H9 (cell line): ENCODE data around the gene AGPAT2. TPM values are rescaled to one million over a fixed set of nuclear protein-coding genes. Genes with fewer than 3 reads are reported as not detected.

ENCODE experiments used
- DNase-seq: peaks from one replicate; pipeline ENCODE4 v3.0.0-alpha.2; 2017
- H2AFZ ChIP-seq: one replicate; pipeline ENCODE4 v1.6.1; 2013; ENCODE audit warnings: mild to moderate bottlenecking, low read length, control low read depth, moderate library complexity
- H2AK5ac ChIP-seq: 2 replicates; pipeline ENCODE4 v1.6.1; 2013; ENCODE audit warnings: low read length, control low read depth, mixed read lengths; ENCODE audit not compliant: insufficient read length
- H2BK120ac ChIP-seq: one replicate; pipeline ENCODE4 v1.6.1; 2013; ENCODE audit warnings: low read depth, mild to moderate bottlenecking, low read length, control low read depth, inconsistent platforms; ENCODE audit not compliant: poor library complexity, severe bottlenecking
- H2BK12ac ChIP-seq: 2 replicates; pipeline ENCODE4 v1.6.1; 2013; ENCODE audit warnings: low read length, control low read depth, mixed read lengths, low read depth; ENCODE audit not compliant: insufficient read length
- H2BK15ac ChIP-seq: 2 replicates; pipeline ENCODE4 v1.6.1; 2013; ENCODE audit warnings: low read depth, low read length, control low read depth
- H2BK20ac ChIP-seq: one replicate; pipeline ENCODE4 v1.6.1; 2013; ENCODE audit warnings: low read depth, mild to moderate bottlenecking, low read length, control low read depth, inconsistent platforms; ENCODE audit not compliant: poor library complexity, severe bottlenecking
- H2BK5ac ChIP-seq: 2 replicates; pipeline ENCODE4 v1.6.1; 2013; ENCODE audit warnings: low read length, control low read depth, mixed read lengths; ENCODE audit not compliant: insufficient read length
- H3K14ac ChIP-seq: 2 replicates; pipeline ENCODE4 v1.6.1; 2013; ENCODE audit warnings: low read length, control low read depth; ENCODE audit not compliant: insufficient read depth
- H3K18ac ChIP-seq: 2 replicates; pipeline ENCODE4 v1.6.1; 2013; ENCODE audit warnings: low read depth, mild to moderate bottlenecking, mixed read lengths, low read length, control low read depth; ENCODE audit not compliant: insufficient read length
- H3K23ac ChIP-seq: 2 replicates; pipeline ENCODE4 v1.6.1; 2013; ENCODE audit warnings: low read length, control low read depth, mixed read lengths, low read depth; ENCODE audit not compliant: insufficient read length
- H3K23me2 ChIP-seq: 2 replicates; pipeline ENCODE4 v1.6.1; 2013; ENCODE audit warnings: low read depth, mild to moderate bottlenecking, mixed read lengths, low read length, control low read depth; ENCODE audit not compliant: insufficient read length, poor library complexity, severe bottlenecking
- H3K27ac ChIP-seq: 2 replicates; pipeline ENCODE4 v1.5.1; 2013; ENCODE audit warnings: low read length, control low read depth, mixed read lengths, low read depth; ENCODE audit not compliant: insufficient read length
- H3K27me3 ChIP-seq: 2 replicates; pipeline ENCODE4 v1.6.1; 2013; ENCODE audit warnings: low read length, control low read depth, inconsistent platforms; ENCODE audit not compliant: insufficient read depth
- H3K4ac ChIP-seq: 2 replicates; pipeline ENCODE4 v1.6.1; 2013; ENCODE audit warnings: low read depth, mild to moderate bottlenecking, control low read depth, inconsistent platforms, low read length, moderate library complexity
- H3K4me1 ChIP-seq: 2 replicates; pipeline ENCODE4 v1.6.1; 2013; ENCODE audit warnings: low read length, control low read depth, inconsistent platforms; ENCODE audit not compliant: insufficient read depth
- H3K4me2 ChIP-seq: 2 replicates; pipeline ENCODE4 v1.6.1; 2013; ENCODE audit warnings: low read length, control low read depth, mixed read lengths; ENCODE audit not compliant: insufficient read length, insufficient read depth
- H3K56ac ChIP-seq: 2 replicates; pipeline ENCODE4 v1.6.1; 2013; ENCODE audit warnings: low read depth, mild to moderate bottlenecking, mixed read lengths, low read length, control low read depth; ENCODE audit not compliant: insufficient read length
- H3K79me1 ChIP-seq: 2 replicates; pipeline ENCODE4 v1.6.1; 2013; ENCODE audit warnings: low read depth, mild to moderate bottlenecking, moderate library complexity, low read length, control low read depth, inconsistent platforms; ENCODE audit not compliant: insufficient read depth, poor library complexity, severe bottlenecking
- H3K79me2 ChIP-seq: 2 replicates; pipeline ENCODE4 v1.6.1; 2013; ENCODE audit warnings: low read length, control low read depth, inconsistent platforms; ENCODE audit not compliant: insufficient read depth
- H3K9ac ChIP-seq: 2 replicates; pipeline ENCODE4 v1.6.1; 2013; ENCODE audit warnings: low read length, control low read depth, mixed read lengths; ENCODE audit not compliant: insufficient read length; ENCODE audit errors: extremely low read depth
- H3K9me3 ChIP-seq: one replicate; pipeline ENCODE4 v1.6.1; 2013; ENCODE audit warnings: low read depth, low read length, inconsistent platforms; ENCODE audit not compliant: control insufficient read depth
- H3T11ph ChIP-seq: one replicate; pipeline ENCODE4 v1.6.1; 2013; ENCODE audit warnings: mild to moderate bottlenecking, low read length, control low read depth, inconsistent platforms
- H4K20me1 ChIP-seq: one replicate; pipeline ENCODE4 v1.6.1; 2013; ENCODE audit not compliant: control insufficient read depth, insufficient read length, insufficient read depth
- H4K5ac ChIP-seq: 2 replicates; pipeline ENCODE4 v1.6.1; 2013; ENCODE audit warnings: low read depth, mild to moderate bottlenecking, mixed read lengths, low read length, control low read depth; ENCODE audit not compliant: insufficient read length
- H4K8ac ChIP-seq: replicated peaks from 2 replicates; pipeline ENCODE4 v1.6.1; 2013; ENCODE audit warnings: low read length, control low read depth, mixed read lengths, low read depth; ENCODE audit not compliant: insufficient read length
- H4K91ac ChIP-seq: 2 replicates; pipeline ENCODE4 v1.6.1; 2013; ENCODE audit warnings: low read depth, mild to moderate bottlenecking, moderate library complexity, mixed read lengths, low read length, control low read depth; ENCODE audit not compliant: insufficient read length
- H3K27ac Mint-ChIP-seq, 3 experiments: 2 replicates in 2 of 3; 3 replicates in 1 of 3; pipeline ENCODE4 v1.8.0; 2020 to 2021; ENCODE audit warnings: mixed read lengths in 3 of 3, mild to moderate bottlenecking in 1 of 3, moderate library complexity in 1 of 3
- H3K27me3 Mint-ChIP-seq: 2 replicates; pipeline ENCODE4 v1.8.0; 2021; ENCODE audit warnings: low read depth, mild to moderate bottlenecking, moderate library complexity, mixed read lengths
- H3K36me3 Mint-ChIP-seq, 3 experiments: 2 replicates in 2 of 3; 3 replicates in 1 of 3; pipeline ENCODE4 v1.8.0; 2020 to 2021; ENCODE audit warnings: low read depth in 3 of 3, mixed read lengths in 3 of 3; ENCODE audit not compliant: insufficient read depth in 1 of 3
- H3K4me1 Mint-ChIP-seq, 2 experiments: 2 replicates each; pipeline ENCODE4 v1.8.0; 2020; ENCODE audit warnings: mixed read lengths in 2 of 2
- H3K4me3 Mint-ChIP-seq, 2 experiments: 2 replicates in 1 of 2; 3 replicates in 1 of 2; pipeline ENCODE4 v1.8.0; 2020 to 2021; ENCODE audit warnings: mild to moderate bottlenecking in 2 of 2, mixed read lengths in 2 of 2, moderate library complexity in 1 of 2
- H3K9me3 Mint-ChIP-seq, 2 experiments: 2 replicates in 1 of 2; 3 replicates in 1 of 2; pipeline ENCODE4 v1.8.0; 2020; ENCODE audit warnings: mild to moderate bottlenecking in 2 of 2, mixed read lengths in 2 of 2, moderate library complexity in 1 of 2
- WGBS: extraction: QIAGEN DNeasy Blood & Tissue Kit; methylation state at CpG from one replicate; pipeline ENCODE4 v1.1.7; 2013; ENCODE audit warnings: missing lambda C conversion rate, low lambda C conversion rate, mixed read lengths; ENCODE audit not compliant: insufficient read length; ENCODE audit errors: extremely low coverage; 5-methylcytosine and 5-hydroxymethylcytosine counted together
- total RNA-seq: library from RNA; stranded (reverse); gene quantifications from 2 replicates; pipeline ENCODE4 v1.2.1, GENCODE V29; 2021
- TF ChIP-seq, protein P1 (sequence below): fragments of 200-600 bp; sonication (generic); conservative IDR thresholded peaks from 3 replicates; pipeline ENCODE4 v1.8.0; 2021; ENCODE audit warnings: antibody characterized with exemption, mild to moderate bottlenecking

Gene AGPAT2
- total RNA-seq, 1 experiment from 2014 or later = 29.7 TPM

- no peaks in the 10 kb centered on the region for H3K27me3 ChIP-seq
- H3K18ac ChIP-seq = no peak overlapping the region
- no peak overlapping the region for H4K5ac ChIP-seq
- H4K8ac ChIP-seq = no peak overlapping the region
- no peak overlapping the region for H3K4me2 ChIP-seq
- Mint-ChIP-seq H3K4me1 (peaks cover 0 to 13% of the 10 kb centered on the region in 2 experiments; a peak in 3 of 4 replicates), H3K9me3 (no peaks in the 10 kb centered on the region), H3K27me3 (peaks cover 3% of the 10 kb centered on the region), H3K27ac (no peak overlapping the region), H3K36me3 (no peaks in the 10 kb centered on the region), H3K4me3 (no peak overlapping the region)
- no CpG with 5 or more reads among the region's 10 CpGs for WGBS
- H3K56ac ChIP-seq = no peak overlapping the region
- no peaks in the 10 kb centered on the region for H4K20me1 ChIP-seq
- H3K4me1 ChIP-seq = no peaks in the 10 kb centered on the region; the same call in 1 of the 2 replicates
- TF ChIP-seq, protein P1, sequence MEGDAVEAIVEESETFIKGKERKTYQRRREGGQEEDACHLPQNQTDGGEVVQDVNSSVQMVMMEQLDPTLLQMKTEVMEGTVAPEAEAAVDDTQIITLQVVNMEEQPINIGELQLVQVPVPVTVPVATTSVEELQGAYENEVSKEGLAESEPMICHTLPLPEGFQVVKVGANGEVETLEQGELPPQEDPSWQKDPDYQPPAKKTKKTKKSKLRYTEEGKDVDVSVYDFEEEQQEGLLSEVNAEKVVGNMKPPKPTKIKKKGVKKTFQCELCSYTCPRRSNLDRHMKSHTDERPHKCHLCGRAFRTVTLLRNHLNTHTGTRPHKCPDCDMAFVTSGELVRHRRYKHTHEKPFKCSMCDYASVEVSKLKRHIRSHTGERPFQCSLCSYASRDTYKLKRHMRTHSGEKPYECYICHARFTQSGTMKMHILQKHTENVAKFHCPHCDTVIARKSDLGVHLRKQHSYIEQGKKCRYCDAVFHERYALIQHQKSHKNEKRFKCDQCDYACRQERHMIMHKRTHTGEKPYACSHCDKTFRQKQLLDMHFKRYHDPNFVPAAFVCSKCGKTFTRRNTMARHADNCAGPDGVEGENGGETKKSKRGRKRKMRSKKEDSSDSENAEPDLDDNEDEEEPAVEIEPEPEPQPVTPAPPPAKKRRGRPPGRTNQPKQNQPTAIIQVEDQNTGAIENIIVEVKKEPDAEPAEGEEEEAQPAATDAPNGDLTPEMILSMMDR = no peak
- H3K23me2 ChIP-seq = peaks cover 7% of the 10 kb centered on the region
- H3K23ac ChIP-seq = no peak overlapping the region
- DNase-seq = no peak
- H3K27ac ChIP-seq = no peak overlapping the region
- H3K14ac ChIP-seq = no peak overlapping the region
- no peak overlapping the region for H2BK120ac ChIP-seq
- no peak overlapping the region for H3T11ph ChIP-seq
- peaks cover 4% of the 10 kb centered on the region for H3K79me1 ChIP-seq
- H3K9ac ChIP-seq = no peak overlapping the region
- H3K4ac ChIP-seq = no peak overlapping the region
- no peaks in the 10 kb centered on the region; the same call in 1 of the 2 replicates for H3K79me2 ChIP-seq
- H2BK15ac ChIP-seq = no peak overlapping the region
- H3K9me3 ChIP-seq = no peaks in the 10 kb centered on the region
- H2AFZ ChIP-seq = no peak overlapping the region
- no peak overlapping the region for H2BK20ac ChIP-seq
- H2AK5ac ChIP-seq = no peak overlapping the region
- no peak overlapping the region for H4K91ac ChIP-seq
- no peak overlapping the region for H2BK12ac ChIP-seq
- no peak overlapping the region for H2BK5ac ChIP-seq
Measured at GRCh38 chr9:136682710-136683109, 4.5 kb downstream of the AGPAT2 start.
